ENCODE data around the gene GYG2. TPM values are rescaled to one million over a fixed set of nuclear protein-coding genes. Genes with fewer than 3 reads are reported as not detected.
"Not testable (repeated sequence)": the region's sequence is repeated elsewhere in the genome, so short reads cannot be mapped to it uniquely, and the experiment has no call there.

The GYG2 gene
- total RNA-seq, 2 donors from 2014 or later, result 4.3 to 6.0 TPM

DNA sequence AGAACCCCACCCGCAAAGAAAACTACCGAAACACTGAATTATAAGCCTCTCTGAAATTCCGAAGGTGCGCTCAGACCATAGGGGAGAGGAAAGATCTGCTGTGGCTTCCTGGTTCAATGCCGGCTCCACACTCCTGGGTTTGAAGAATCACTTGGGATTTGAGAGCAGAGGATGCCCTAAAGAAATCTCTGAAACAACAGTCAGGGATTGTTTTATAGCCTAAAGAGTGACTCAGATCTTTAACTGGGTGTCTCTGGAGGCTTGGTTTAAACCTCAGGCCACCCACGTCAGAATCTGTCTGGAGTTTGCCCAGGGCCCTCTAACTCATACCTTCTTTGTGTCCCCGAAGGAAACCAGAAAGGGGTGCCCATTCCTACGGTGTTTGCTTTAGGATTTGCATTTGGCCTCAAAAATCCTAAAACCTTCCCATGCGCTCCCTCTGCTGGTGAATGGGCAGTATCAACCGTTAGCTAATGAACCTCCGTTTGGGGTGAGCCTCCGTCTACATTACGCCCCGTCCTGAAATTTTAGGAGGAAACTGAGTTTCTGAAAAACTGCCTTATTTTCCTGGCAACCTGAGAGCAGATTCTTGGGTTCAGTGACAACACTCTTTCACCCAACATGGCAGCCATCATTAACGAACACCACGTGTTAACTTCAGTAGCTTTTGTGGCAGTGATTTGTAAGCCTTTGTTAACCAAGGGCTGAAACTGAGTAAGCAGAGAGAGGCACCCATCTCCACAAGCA lies 16.4 kb upstream of the GYG2 start:
- H3K9me3 ChIP-seq, H3K4me3 ChIP-seq, H3K36me3 ChIP-seq, H3K27ac ChIP-seq, H3K27me3 ChIP-seq, H3K4me1 ChIP-seq: not testable (repeated sequence)
- TF ChIP-seq, protein P1, sequence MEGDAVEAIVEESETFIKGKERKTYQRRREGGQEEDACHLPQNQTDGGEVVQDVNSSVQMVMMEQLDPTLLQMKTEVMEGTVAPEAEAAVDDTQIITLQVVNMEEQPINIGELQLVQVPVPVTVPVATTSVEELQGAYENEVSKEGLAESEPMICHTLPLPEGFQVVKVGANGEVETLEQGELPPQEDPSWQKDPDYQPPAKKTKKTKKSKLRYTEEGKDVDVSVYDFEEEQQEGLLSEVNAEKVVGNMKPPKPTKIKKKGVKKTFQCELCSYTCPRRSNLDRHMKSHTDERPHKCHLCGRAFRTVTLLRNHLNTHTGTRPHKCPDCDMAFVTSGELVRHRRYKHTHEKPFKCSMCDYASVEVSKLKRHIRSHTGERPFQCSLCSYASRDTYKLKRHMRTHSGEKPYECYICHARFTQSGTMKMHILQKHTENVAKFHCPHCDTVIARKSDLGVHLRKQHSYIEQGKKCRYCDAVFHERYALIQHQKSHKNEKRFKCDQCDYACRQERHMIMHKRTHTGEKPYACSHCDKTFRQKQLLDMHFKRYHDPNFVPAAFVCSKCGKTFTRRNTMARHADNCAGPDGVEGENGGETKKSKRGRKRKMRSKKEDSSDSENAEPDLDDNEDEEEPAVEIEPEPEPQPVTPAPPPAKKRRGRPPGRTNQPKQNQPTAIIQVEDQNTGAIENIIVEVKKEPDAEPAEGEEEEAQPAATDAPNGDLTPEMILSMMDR (IDR thresholded peaks at IDR 0.05), result peak; percentile 53 to 71
- DNase-seq (ENCODE audit: low spot score), result peak; percentile 63

GRCh38 chrX:2817036-2817435 lies 11.7 kb upstream of the GYG2 start:
- DNase-seq (ENCODE audit: low spot score), result no peak

DNA sequence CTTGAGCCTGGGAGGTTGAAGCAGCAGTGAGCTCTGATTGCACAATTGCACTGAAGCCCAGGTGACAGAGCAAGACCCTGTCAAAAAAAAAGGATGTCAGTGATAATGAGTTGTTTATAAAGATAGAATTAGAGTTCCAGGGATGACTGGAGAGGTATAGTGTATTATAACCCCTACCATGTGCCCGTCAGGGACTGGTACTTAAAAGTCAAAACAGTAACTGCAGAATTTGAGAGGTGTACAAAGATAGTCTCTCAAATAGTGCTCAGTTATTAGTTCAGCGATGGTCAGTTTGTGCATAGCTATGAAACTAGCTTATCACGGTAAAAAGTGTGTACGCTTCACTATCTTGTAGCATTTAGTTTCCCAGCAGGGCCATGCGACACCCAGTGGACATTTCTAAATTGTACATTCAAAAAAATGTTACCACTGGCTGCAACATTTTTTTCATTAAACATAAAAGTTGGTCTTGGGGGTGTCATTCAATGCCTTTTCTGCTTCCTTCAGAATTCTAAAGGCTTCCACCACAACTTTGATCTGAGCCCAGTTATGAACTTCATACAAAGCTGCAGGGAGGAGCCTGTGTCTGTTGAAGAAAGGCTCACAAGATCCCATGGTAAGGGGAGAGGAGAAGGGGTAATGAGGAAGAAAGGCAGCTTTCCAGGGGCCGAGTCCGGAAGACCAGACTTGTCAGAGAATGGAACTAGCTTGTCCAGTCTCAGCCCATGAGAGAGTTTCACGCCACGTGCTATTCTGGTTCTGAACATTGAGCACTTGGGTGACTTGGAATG lies 9.2 kb upstream of the GYG2 start:
- H3K27me3 ChIP-seq, result no peaks in the 10 kb centered on the region
- no peak overlapping the region for H3K4me3 ChIP-seq
- DNase-seq (ENCODE audit: low spot score), result no peak
- H3K27ac ChIP-seq, result no peak overlapping the region
- H3K4me1 ChIP-seq, result no peaks in the 10 kb centered on the region
- H3K9me3 ChIP-seq, result no peaks in the 10 kb centered on the region
- H3K36me3 ChIP-seq, result no peaks in the 10 kb centered on the region
- TF ChIP-seq, protein P1 (IDR thresholded peaks at IDR 0.05), result peak; percentile 27 to 63

More at GRCh38 chrX:2817036-2817435, 11.7 kb upstream of the GYG2 start:
- Histone ChIP-seq H3K9me3 (no peaks in the 10 kb centered on the region), H3K36me3 (no peaks in the 10 kb centered on the region), H3K4me1 (no peaks in the 10 kb centered on the region), H3K27ac (no peak overlapping the region), H3K27me3 (no peaks in the 10 kb centered on the region), H3K4me3 (no peak overlapping the region)
- TF ChIP-seq, protein P1 (IDR thresholded peaks at IDR 0.05), result no peak

GRCh38 chrX:2820136-2820771 lies 8.5 kb upstream of the GYG2 start:
- Histone ChIP-seq H3K36me3 (no peaks in the 10 kb centered on the region), H3K27ac (no peak overlapping the region), H3K4me3 (no peak overlapping the region), H3K9me3 (no peaks in the 10 kb centered on the region), H3K4me1 (no peaks in the 10 kb centered on the region), H3K27me3 (no peaks in the 10 kb centered on the region)
- TF ChIP-seq, protein P1 (IDR thresholded peaks at IDR 0.05), result no peak
- DNase-seq (ENCODE audit: low spot score), result no peak

DNA sequence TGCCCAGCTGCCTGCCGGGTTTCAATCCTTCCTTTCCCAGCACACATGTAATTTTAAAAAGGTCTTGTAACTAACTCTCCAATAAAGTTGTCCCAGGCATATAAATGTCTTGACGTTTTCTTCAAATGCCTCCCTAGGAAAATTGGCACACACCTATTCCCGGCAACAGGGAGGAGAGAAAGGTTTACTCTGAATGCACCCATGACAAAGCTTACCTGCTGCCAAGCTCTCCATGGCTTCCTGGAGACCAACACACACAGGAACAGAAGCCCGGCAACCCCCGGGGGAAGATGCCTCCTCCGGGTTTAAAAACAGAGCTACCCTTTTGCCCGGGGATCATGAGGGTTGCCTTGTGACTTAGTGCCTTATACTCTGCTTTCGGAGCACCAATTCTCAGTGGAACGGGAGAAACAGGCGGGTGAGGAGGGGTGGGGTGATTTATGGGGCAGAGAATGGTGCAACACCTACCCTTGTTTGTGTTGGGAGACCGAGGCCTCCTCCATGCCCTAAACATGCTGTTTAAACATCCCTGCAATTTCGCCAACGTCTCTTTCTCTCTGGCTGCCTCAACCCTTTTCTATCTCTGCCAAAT lies 4.8 kb upstream of the GYG2 start:
- Histone ChIP-seq H3K27me3 (peaks cover 0 to 5% of the 10 kb centered on the region in 2 donors), H3K4me3 (no peak overlapping the region), H3K27ac (no peak overlapping the region), H3K9me3 (no peaks in the 10 kb centered on the region), H3K4me1 (peaks cover 0 to 2% of the 10 kb centered on the region in 2 donors), H3K36me3 (no peaks in the 10 kb centered on the region)
- TF ChIP-seq, protein P1 (IDR thresholded peaks at IDR 0.05), result no peak
- no peak for DNase-seq (ENCODE audit: low spot score)

All from right atrium auricular region (tissue), 2 donors.